ENCODE data around the gene UBP1. TPM values are rescaled to one million over a fixed set of nuclear protein-coding genes. Genes with fewer than 3 reads are reported as not detected.
"Not testable (repeated sequence)": the region's sequence is repeated elsewhere in the genome, so short reads cannot be mapped to it uniquely, and the experiment has no call there.

The UBP1 gene, protein sequence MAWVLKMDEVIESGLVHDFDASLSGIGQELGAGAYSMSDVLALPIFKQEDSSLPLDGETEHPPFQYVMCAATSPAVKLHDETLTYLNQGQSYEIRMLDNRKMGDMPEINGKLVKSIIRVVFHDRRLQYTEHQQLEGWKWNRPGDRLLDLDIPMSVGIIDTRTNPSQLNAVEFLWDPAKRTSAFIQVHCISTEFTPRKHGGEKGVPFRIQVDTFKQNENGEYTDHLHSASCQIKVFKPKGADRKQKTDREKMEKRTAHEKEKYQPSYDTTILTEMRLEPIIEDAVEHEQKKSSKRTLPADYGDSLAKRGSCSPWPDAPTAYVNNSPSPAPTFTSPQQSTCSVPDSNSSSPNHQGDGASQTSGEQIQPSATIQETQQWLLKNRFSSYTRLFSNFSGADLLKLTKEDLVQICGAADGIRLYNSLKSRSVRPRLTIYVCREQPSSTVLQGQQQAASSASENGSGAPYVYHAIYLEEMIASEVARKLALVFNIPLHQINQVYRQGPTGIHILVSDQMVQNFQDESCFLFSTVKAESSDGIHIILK
- polyA plus RNA-seq, result 10 to 100 TPM; 13.1 to 21.3 TPM

- Histone ChIP-seq H3K9me3 (ENCODE audit: control insufficient read depth in 2 of 2, insufficient read depth in 1 of 2, low read depth in 1 of 2, low read length in 1 of 2) (no peaks in the 10 kb centered on the region), H3K4me1 (ENCODE audit: control insufficient read depth in 2 of 2, insufficient read depth in 2 of 2, low read length in 1 of 2) (peaks cover 0 to 5% of the 10 kb centered on the region in 2 donors), H3K27me3 (ENCODE audit: control insufficient read depth in 1 of 2, insufficient read depth in 2 of 2, low read length in 2 of 2) (no peaks in the 10 kb centered on the region), H3K36me3 (ENCODE audit: control insufficient read depth in 2 of 2, insufficient read depth in 2 of 2, low read length in 1 of 2) (no peaks in the 10 kb centered on the region), H3K4me3 (ENCODE audit: low read depth in 1 of 2, low read length in 2 of 2) (peak within 1 kb of the TSS; percentile 82 to 83), H3K27ac (ENCODE audit: low read depth in 2 of 2, low read length in 1 of 2) (peak within 1 kb of the TSS; percentile 99 to 100)
- 1% methylated on average over 61 to 68 of the region's 68 CpGs for WGBS, 2 donors
Measured at GRCh38 chr3:33440328-33441224, at the start of gene UBP1. Gene UBP1 (minus strand): TSS chr3:33440405. CDS start chr3:33439848, 557 bp downstream.

DNA sequence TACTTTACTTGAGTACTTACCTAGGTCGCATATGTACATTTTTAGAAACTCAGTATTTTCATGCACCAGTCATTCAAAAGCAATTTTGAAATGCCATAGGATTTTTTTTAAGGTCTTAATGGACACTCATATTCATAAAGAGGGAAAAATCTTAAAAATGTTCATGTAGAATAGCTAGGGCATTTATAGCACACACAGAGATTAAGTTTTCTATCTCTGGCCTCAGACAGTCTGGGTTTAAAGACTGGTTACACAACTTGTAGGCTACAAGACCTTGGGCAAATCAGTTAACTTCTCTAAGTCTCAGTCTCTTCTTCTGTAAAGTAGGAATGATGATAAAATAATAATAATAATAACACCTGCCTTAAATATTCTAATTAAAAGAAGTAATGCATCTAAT lies 48.5 kb upstream of the UBP1 start:
- Histone ChIP-seq H3K27ac (ENCODE audit: low read depth in 2 of 2, low read length in 1 of 2) (no peak overlapping the region), H3K9me3 (ENCODE audit: control insufficient read depth in 2 of 2, insufficient read depth in 1 of 2, low read depth in 1 of 2, low read length in 1 of 2) (no peaks in the 10 kb centered on the region), H3K27me3 (ENCODE audit: control insufficient read depth in 1 of 2, insufficient read depth in 2 of 2, low read length in 2 of 2) (no peaks in the 10 kb centered on the region), H3K4me1 (ENCODE audit: control insufficient read depth in 2 of 2, insufficient read depth in 2 of 2, low read length in 1 of 2) (no peaks in the 10 kb centered on the region), H3K36me3 (ENCODE audit: control insufficient read depth in 2 of 2, insufficient read depth in 2 of 2, low read length in 1 of 2) (no peaks in the 10 kb centered on the region), H3K4me3 (ENCODE audit: low read depth in 1 of 2, low read length in 2 of 2) (no peak overlapping the region)
- 87 to 91% methylated on average over 1 of the region's 1 CpG for WGBS, 2 donors

DNA sequence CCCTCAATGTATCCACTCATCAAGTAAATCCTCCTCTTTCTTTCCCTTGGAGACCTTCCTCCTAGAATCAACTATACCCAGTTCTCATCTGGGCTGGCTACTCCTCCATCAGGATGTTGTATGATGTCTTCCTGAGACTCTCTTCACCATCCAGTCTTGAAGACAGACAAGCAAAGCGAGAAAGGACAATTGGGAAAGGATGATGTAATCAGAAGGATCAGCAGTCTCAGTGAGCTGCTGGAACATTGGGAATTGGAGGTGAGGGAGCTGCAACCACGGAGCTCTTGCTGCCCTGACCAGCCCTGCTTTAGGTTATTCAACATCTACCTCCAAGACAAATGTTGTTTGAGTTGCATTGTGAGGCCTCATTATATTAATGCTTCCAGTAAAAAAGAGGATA lies 48.0 kb upstream of the UBP1 start:
- no peak overlapping the region for H3K27ac ChIP-seq (ENCODE audit: low read depth in 2 of 2, low read length in 1 of 2)
- no peak overlapping the region for H3K4me3 ChIP-seq (ENCODE audit: low read depth in 1 of 2, low read length in 2 of 2)
- WGBS, 2 donors, result 86 to 98% methylated on average over 2 of the region's 2 CpGs
- H3K36me3 ChIP-seq (ENCODE audit: control insufficient read depth in 2 of 2, insufficient read depth in 2 of 2, low read length in 1 of 2), result no peaks in the 10 kb centered on the region
- no peaks in the 10 kb centered on the region for H3K27me3 ChIP-seq (ENCODE audit: control insufficient read depth in 1 of 2, insufficient read depth in 2 of 2, low read length in 2 of 2)
- no peaks in the 10 kb centered on the region for H3K9me3 ChIP-seq (ENCODE audit: control insufficient read depth in 2 of 2, insufficient read depth in 1 of 2, low read depth in 1 of 2, low read length in 1 of 2)
- H3K4me1 ChIP-seq (ENCODE audit: control insufficient read depth in 2 of 2, insufficient read depth in 2 of 2, low read length in 1 of 2), result no peaks in the 10 kb centered on the region

DNA sequence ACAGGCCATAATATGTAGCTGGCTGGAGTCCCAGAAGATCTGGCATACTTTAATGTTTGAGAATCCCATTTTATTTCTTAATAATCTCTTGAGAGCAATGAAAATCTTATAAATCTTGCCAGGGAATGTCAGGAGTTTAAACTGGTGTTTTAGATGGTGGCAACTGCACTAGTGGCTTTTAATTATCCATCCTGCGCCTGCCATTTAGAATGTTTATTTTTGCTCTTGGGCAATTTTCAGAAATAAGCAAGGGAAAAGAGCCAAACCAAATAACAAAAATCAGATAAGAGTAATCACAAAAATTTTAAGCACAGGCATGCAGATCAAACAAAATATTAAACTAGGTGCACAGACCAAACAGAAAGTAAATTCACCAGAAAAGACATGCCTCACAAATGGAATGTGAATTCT lies 41.9 kb upstream of the UBP1 start:
- H3K27me3 ChIP-seq (ENCODE audit: control insufficient read depth in 1 of 2, insufficient read depth in 2 of 2, low read length in 2 of 2), result no peaks in the 10 kb centered on the region
- H3K9me3 ChIP-seq (ENCODE audit: control insufficient read depth in 2 of 2, insufficient read depth in 1 of 2, low read depth in 1 of 2, low read length in 1 of 2), result no peaks in the 10 kb centered on the region
- H3K4me3 ChIP-seq (ENCODE audit: low read depth in 1 of 2, low read length in 2 of 2), result no peak overlapping the region
- no peaks in the 10 kb centered on the region for H3K36me3 ChIP-seq (ENCODE audit: control insufficient read depth in 2 of 2, insufficient read depth in 2 of 2, low read length in 1 of 2)
- H3K27ac ChIP-seq (ENCODE audit: low read depth in 2 of 2, low read length in 1 of 2), result no peak overlapping the region
- no peaks in the 10 kb centered on the region for H3K4me1 ChIP-seq (ENCODE audit: control insufficient read depth in 2 of 2, insufficient read depth in 2 of 2, low read length in 1 of 2)
- WGBS, 2 donors, result 17 to 30% methylated on average over 1 of the region's 1 CpG

GRCh38 chr3:33474896-33475295 lies 34.7 kb upstream of the UBP1 start:
- WGBS, 2 donors, result 76 to 86% methylated on average over 2 of the region's 2 CpGs
- H3K36me3 ChIP-seq (ENCODE audit: control insufficient read depth in 2 of 2, insufficient read depth in 2 of 2, low read length in 1 of 2), result no peaks in the 10 kb centered on the region
- H3K27me3 ChIP-seq (ENCODE audit: control insufficient read depth in 1 of 2, insufficient read depth in 2 of 2, low read length in 2 of 2), result no peaks in the 10 kb centered on the region
- no peaks in the 10 kb centered on the region for H3K9me3 ChIP-seq (ENCODE audit: control insufficient read depth in 2 of 2, insufficient read depth in 1 of 2, low read depth in 1 of 2, low read length in 1 of 2)
- H3K4me3 ChIP-seq (ENCODE audit: low read depth in 1 of 2, low read length in 2 of 2), result no peak overlapping the region
- H3K27ac ChIP-seq (ENCODE audit: low read depth in 2 of 2, low read length in 1 of 2), result no peak overlapping the region
- H3K4me1 ChIP-seq (ENCODE audit: control insufficient read depth in 2 of 2, insufficient read depth in 2 of 2, low read length in 1 of 2), result no peaks in the 10 kb centered on the region

DNA sequence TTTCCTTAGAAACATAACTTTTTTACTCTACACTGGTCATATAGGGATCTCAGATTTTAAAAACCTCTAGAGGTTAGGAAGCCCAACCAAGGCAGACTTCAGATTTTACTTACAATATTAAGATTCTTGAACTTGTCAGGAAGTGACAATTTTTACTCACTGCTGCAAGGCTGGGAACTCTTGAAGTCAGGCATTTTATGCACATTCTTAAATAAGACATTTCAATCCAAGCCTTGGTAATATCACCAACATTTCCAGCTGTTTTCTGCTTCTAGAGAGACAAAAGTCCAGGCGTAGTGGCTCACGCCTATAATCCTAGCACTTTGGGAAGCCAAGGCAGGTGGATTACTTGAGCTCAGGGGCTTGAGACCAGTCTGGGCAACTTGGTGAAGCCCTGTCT lies 33.6 kb upstream of the UBP1 start:
- WGBS, 2 donors, result 95 to 98% methylated on average over 2 of the region's 2 CpGs
- no peaks in the 10 kb centered on the region for H3K27me3 ChIP-seq (ENCODE audit: control insufficient read depth in 1 of 2, insufficient read depth in 2 of 2, low read length in 2 of 2)
- no peaks in the 10 kb centered on the region for H3K36me3 ChIP-seq (ENCODE audit: control insufficient read depth in 2 of 2, insufficient read depth in 2 of 2, low read length in 1 of 2)
- H3K9me3 ChIP-seq (ENCODE audit: control insufficient read depth in 2 of 2, insufficient read depth in 1 of 2, low read depth in 1 of 2, low read length in 1 of 2), result no peaks in the 10 kb centered on the region
- no peaks in the 10 kb centered on the region for H3K4me1 ChIP-seq (ENCODE audit: control insufficient read depth in 2 of 2, insufficient read depth in 2 of 2, low read length in 1 of 2)
- H3K27ac ChIP-seq (ENCODE audit: low read depth in 2 of 2, low read length in 1 of 2), result no peak overlapping the region
- H3K4me3 ChIP-seq (ENCODE audit: low read depth in 1 of 2, low read length in 2 of 2), result no peak overlapping the region

GRCh38 chr3:33467786-33468185 lies 27.6 kb upstream of the UBP1 start:
- H3K27me3 ChIP-seq (ENCODE audit: control insufficient read depth in 1 of 2, insufficient read depth in 2 of 2, low read length in 2 of 2), result no peaks in the 10 kb centered on the region
- no peaks in the 10 kb centered on the region for H3K4me1 ChIP-seq (ENCODE audit: control insufficient read depth in 2 of 2, insufficient read depth in 2 of 2, low read length in 1 of 2)
- H3K4me3 ChIP-seq (ENCODE audit: low read depth in 1 of 2, low read length in 2 of 2), result no peak overlapping the region
- H3K36me3 ChIP-seq (ENCODE audit: control insufficient read depth in 2 of 2, insufficient read depth in 2 of 2, low read length in 1 of 2), result no peaks in the 10 kb centered on the region
- peaks cover 0 to 2% of the 10 kb centered on the region in 2 donors for H3K9me3 ChIP-seq (ENCODE audit: control insufficient read depth in 2 of 2, insufficient read depth in 1 of 2, low read depth in 1 of 2, low read length in 1 of 2)
- no peak overlapping the region for H3K27ac ChIP-seq (ENCODE audit: low read depth in 2 of 2, low read length in 1 of 2)
- WGBS, 2 donors, result 92 to 93% methylated on average over 3 of the region's 3 CpGs

- H3K27ac ChIP-seq (ENCODE audit: low read depth in 2 of 2, low read length in 1 of 2), result no peak overlapping the region
- H3K9me3 ChIP-seq (ENCODE audit: control insufficient read depth in 2 of 2, insufficient read depth in 1 of 2, low read depth in 1 of 2, low read length in 1 of 2), result peaks cover 0 to 8% of the 10 kb centered on the region in 2 donors
- no peak overlapping the region for H3K4me3 ChIP-seq (ENCODE audit: low read depth in 1 of 2, low read length in 2 of 2)
- no peaks in the 10 kb centered on the region for H3K27me3 ChIP-seq (ENCODE audit: control insufficient read depth in 1 of 2, insufficient read depth in 2 of 2, low read length in 2 of 2)
- no peaks in the 10 kb centered on the region for H3K4me1 ChIP-seq (ENCODE audit: control insufficient read depth in 2 of 2, insufficient read depth in 2 of 2, low read length in 1 of 2)
- 96 to 99% methylated on average over 2 of the region's 2 CpGs for WGBS, 2 donors
- no peaks in the 10 kb centered on the region for H3K36me3 ChIP-seq (ENCODE audit: control insufficient read depth in 2 of 2, insufficient read depth in 2 of 2, low read length in 1 of 2)
Measured at GRCh38 chr3:33461097-33461496, 20.9 kb upstream of the UBP1 start.

GRCh38 chr3:33459577-33459976 lies 19.4 kb upstream of the UBP1 start:
- not testable (repeated sequence) for H3K9me3 ChIP-seq (ENCODE audit: control insufficient read depth in 2 of 2, insufficient read depth in 1 of 2, low read depth in 1 of 2, low read length in 1 of 2); H3K36me3 ChIP-seq (ENCODE audit: control insufficient read depth in 2 of 2, insufficient read depth in 2 of 2, low read length in 1 of 2); H3K27ac ChIP-seq (ENCODE audit: low read depth in 2 of 2, low read length in 1 of 2); H3K4me3 ChIP-seq (ENCODE audit: low read depth in 1 of 2, low read length in 2 of 2); H3K27me3 ChIP-seq (ENCODE audit: control insufficient read depth in 1 of 2, insufficient read depth in 2 of 2, low read length in 2 of 2); H3K4me1 ChIP-seq (ENCODE audit: control insufficient read depth in 2 of 2, insufficient read depth in 2 of 2, low read length in 1 of 2)
- 95 to 96% methylated on average over 4 of the region's 4 CpGs for WGBS, 2 donors

All from esophagus (tissue), 2 donors.